K562 (cell line): ENCODE results near the gene SLC25A18. TPM values are rescaled to one million over a fixed set of nuclear protein-coding genes. Genes with fewer than 3 reads are reported as not detected.
A peak's percentile ranks its signal among the peaks of the same experiment; 100 is the strongest.

ENCODE experiments used
- CREM ChIP-seq: IDR thresholded peaks from 2 replicates; pipeline ENCODE4 v1.6.1; 2014; ENCODE audit warnings: antibody characterized with exemption, low read depth
- EHMT2 ChIP-seq: fragments of 450-650 bp; IDR thresholded peaks from 2 replicates; pipeline ENCODE4 v1.6.1; 2018; ENCODE audit warnings: antibody characterized with exemption
- EZH2 ChIP-seq: IDR thresholded peaks from 2 replicates; pipeline ENCODE4 v1.6.1; 2012; ENCODE audit warnings: low read depth, mild to moderate bottlenecking, inconsistent platforms, low read length, borderline replicate concordance
- MED1 ChIP-seq: sonication (generic); formaldehyde crosslinking; IDR thresholded peaks from 2 replicates; pipeline ENCODE4 v1.8.1; 2023; ENCODE audit warnings: missing genetic modification reagents, borderline replicate concordance
- RCOR1 ChIP-seq, 2 experiments: IDR thresholded peaks; 2 replicates each; pipeline ENCODE4 v1.6.1; 2012; ENCODE audit warnings: low read depth in 2 of 2, low read length in 2 of 2, borderline replicate concordance in 1 of 2, improper control_type of control experiment in 1 of 2
- STAT5B ChIP-seq: fragments of 250-450 bp; sonication (Bioruptor Pico); IDR thresholded peaks from 2 replicates; pipeline ENCODE4 v1.8.0; 2021; ENCODE audit warnings: mild to moderate bottlenecking, inconsistent platforms
- YBX1 ChIP-seq: fragments of 450-650 bp; IDR thresholded peaks from 2 replicates; pipeline ENCODE4 v1.7.1; 2016; ENCODE audit warnings: mild to moderate bottlenecking
- ZNF318 ChIP-seq, 2 experiments: fragments of 450-650 bp; IDR thresholded peaks; 2 replicates each; pipeline ENCODE4 v1.6.1; 2016; ENCODE audit warnings: mild to moderate bottlenecking in 2 of 2, borderline replicate concordance in 1 of 2, low read depth in 1 of 2, moderate library complexity in 1 of 2
- ZNF384 ChIP-seq: IDR thresholded peaks from 2 replicates; pipeline ENCODE4 v1.6.1; 2012; ENCODE audit warnings: low read depth, low read length, improper control_type of control experiment
- ZNF561 ChIP-seq: fragments of 450-650 bp; formaldehyde crosslinking; conservative IDR thresholded peaks from 2 replicates; pipeline ENCODE4 v1.4.0; 2020; ENCODE audit warnings: mild to moderate bottlenecking, moderate library complexity
- ZNF766 ChIP-seq: fragments of 200-800 bp; sonication (Bioruptor generic); conservative IDR thresholded peaks from 2 replicates; pipeline ENCODE4 v1.6.1; 2016; ENCODE audit warnings: missing genetic modification characterization, missing compliant biosample characterization
- polyA plus RNA-seq, 8 experiments: library from polyadenylated mRNA; depleted of rRNA in 4 of 8; stranded (reverse) in 5 of 8; unstranded in 3 of 8; fragments of >200 nt; fragmentation: Nextera tagmentation in 2 of 8; fragmentation: Illumina TruSeq in 1 of 8; extraction: Ambion mirVana in 2 of 8; extraction: Trizol in 1 of 8; gene quantifications; 2 replicates each; pipeline versions ENCODE4 v1.2.1 to v1.2.3, GENCODE V29; 2011 to 2014; ENCODE audit warnings: inconsistent platforms in 1 of 8, missing spikeins in 1 of 8
- total RNA-seq, 7 experiments: library from RNA; depleted of rRNA in 6 of 7; stranded (reverse); fragments of >200 nt in 6 of 7; fragmentation: Illumina TruSeq in 2 of 7; extraction: Trizol in 2 of 7; gene quantifications; 2 replicates each; pipeline versions ENCODE4 v1.2.1 to v1.2.3, GENCODE V29; 2011 to 2021; ENCODE audit warnings: low replicate concordance in 1 of 7
- TF ChIP-seq, protein P1 (sequence below): IDR thresholded peaks from 3 replicates; pipeline ENCODE4 v1.6.1; 2011; ENCODE audit warnings: borderline replicate concordance, mild to moderate bottlenecking; ENCODE audit not compliant: insufficient read length, insufficient read depth
- TF ChIP-seq, protein P2 (sequence below): fragments of 450-650 bp; IDR thresholded peaks from 2 replicates; pipeline ENCODE4 v1.6.1; 2017; ENCODE audit warnings: antibody characterized with exemption, mild to moderate bottlenecking

The SLC25A18 gene
- total and polyA plus RNA-seq, 9 of the 15 experiments (the other 6 are each of a cell fraction or from before 2014, with no cell fraction given) = 0.04 TPM; not detected in 8

DNA sequence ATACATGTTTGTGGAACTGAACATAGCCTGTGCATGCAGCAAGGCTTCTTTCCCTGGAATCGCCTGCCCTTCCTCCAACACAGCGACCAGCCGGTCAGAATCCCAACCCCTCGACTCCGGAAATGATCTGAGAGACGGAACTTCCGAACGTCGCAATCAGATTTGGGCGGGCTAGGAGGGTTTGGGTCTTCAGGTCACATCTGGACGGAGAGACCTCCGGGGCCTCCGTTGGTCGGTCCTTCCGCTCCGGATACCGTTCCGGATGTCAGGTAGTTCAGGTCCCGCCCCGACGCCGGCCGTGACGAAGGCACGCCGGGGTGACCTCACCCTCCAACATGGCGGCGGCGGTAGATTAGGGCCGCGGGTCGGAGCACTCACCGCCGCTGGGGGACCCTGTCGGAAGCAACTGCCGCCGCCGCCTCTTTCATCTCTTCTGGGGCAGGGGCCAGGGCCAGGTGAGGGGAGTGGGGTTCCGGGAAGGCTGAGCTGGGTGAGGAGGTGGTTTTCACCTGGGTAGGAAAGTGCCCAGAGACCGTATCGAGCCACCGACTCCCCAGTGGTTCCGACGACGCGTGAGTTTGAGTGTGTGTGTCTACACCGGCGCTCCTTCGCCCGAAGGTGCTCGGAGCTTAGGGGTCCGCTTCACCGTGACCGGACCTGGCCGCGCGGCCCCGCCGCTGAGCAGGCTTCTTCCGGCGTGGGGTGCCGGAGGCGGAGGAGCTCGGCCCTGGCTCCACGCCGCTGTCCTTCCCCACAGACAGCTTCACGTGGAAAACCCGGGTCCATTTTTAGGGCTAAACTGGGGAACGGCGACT lies 75.3 kb downstream of the SLC25A18 start, which contains the start of gene BCL2L13 (continued):
- TF ChIP-seq, protein P1, sequence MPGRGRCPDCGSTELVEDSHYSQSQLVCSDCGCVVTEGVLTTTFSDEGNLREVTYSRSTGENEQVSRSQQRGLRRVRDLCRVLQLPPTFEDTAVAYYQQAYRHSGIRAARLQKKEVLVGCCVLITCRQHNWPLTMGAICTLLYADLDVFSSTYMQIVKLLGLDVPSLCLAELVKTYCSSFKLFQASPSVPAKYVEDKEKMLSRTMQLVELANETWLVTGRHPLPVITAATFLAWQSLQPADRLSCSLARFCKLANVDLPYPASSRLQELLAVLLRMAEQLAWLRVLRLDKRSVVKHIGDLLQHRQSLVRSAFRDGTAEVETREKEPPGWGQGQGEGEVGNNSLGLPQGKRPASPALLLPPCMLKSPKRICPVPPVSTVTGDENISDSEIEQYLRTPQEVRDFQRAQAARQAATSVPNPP = no peak
- peak in 1 of 2 experiments; percentile 50; a peak in 2 of 4 replicates for TF ChIP-seq ZNF318 (IDR thresholded peaks at IDR 0.05; ENCODE audit: borderline replicate concordance in 1 of 2, low read depth in 1 of 2)
- TF ChIP-seq YBX1 = no peak
- no peak for TF ChIP-seq ZNF561 (CRISPR knock-in tag)
- peak in 1 of 2 experiments; percentile 45; a peak in 1 of 4 replicates for TF ChIP-seq RCOR1 (IDR thresholded peaks at IDR 0.05; ENCODE audit: borderline replicate concordance in 1 of 2, low read depth in 2 of 2, low read length in 2 of 2)
- peak; percentile 95 for TF ChIP-seq CREM
- peak; percentile 48; the same call in 1 of the 2 replicates for TF ChIP-seq MED1 (CRISPR knock-in tag)
- TF ChIP-seq ZNF766 (CRISPR knock-in tag) = no peak
- TF ChIP-seq ZNF384 = no peak; the same call in none of the 2 replicates
- TF ChIP-seq, protein P2, sequence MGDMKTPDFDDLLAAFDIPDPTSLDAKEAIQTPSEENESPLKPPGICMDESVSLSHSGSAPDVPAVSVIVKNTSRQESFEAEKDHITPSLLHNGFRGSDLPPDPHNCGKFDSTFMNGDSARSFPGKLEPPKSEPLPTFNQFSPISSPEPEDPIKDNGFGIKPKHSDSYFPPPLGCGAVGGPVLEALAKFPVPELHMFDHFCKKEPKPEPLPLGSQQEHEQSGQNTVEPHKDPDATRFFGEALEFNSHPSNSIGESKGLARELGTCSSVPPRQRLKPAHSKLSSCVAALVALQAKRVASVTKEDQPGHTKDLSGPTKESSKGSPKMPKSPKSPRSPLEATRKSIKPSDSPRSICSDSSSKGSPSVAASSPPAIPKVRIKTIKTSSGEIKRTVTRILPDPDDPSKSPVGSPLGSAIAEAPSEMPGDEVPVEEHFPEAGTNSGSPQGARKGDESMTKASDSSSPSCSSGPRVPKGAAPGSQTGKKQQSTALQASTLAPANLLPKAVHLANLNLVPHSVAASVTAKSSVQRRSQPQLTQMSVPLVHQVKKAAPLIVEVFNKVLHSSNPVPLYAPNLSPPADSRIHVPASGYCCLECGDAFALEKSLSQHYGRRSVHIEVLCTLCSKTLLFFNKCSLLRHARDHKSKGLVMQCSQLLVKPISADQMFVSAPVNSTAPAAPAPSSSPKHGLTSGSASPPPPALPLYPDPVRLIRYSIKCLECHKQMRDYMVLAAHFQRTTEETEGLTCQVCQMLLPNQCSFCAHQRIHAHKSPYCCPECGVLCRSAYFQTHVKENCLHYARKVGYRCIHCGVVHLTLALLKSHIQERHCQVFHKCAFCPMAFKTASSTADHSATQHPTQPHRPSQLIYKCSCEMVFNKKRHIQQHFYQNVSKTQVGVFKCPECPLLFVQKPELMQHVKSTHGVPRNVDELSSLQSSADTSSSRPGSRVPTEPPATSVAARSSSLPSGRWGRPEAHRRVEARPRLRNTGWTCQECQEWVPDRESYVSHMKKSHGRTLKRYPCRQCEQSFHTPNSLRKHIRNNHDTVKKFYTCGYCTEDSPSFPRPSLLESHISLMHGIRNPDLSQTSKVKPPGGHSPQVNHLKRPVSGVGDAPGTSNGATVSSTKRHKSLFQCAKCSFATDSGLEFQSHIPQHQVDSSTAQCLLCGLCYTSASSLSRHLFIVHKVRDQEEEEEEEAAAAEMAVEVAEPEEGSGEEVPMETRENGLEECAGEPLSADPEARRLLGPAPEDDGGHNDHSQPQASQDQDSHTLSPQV = peak; percentile 65
- no peak for TF ChIP-seq EHMT2
- no peak for TF ChIP-seq EZH2
- TF ChIP-seq STAT5B (CRISPR knock-in tag) = no peak
